HG02798 (cell line): ENCODE data around the gene SMAD3.

Experiments
- ATAC-seq: cut with Tn5 transposase; IDR thresholded peaks from one replicate; pipeline ENCODE4 v1.9.1; 2021; ENCODE audit warnings: mild to moderate bottlenecking; ENCODE audit not compliant: unreplicated experiment, poor library complexity

Gene SMAD3

GRCh38 chr15:67175643-67176071, 110.3 kb downstream of the SMAD3 start:
- peak; percentile 47 for ATAC-seq

GRCh38 chr15:67176195-67176971, 111.0 kb downstream of the SMAD3 start:
- ATAC-seq = no peak

GRCh38 chr15:67177752-67178151, 112.3 kb downstream of the SMAD3 start:
- ATAC-seq = no peak

- no peak for ATAC-seq
Observed at GRCh38 chr15:67178569-67179210, 113.3 kb downstream of the SMAD3 start.

- no peak for ATAC-seq
Observed at GRCh38 chr15:67179411-67179995, 114.1 kb downstream of the SMAD3 start.

- no peak for ATAC-seq
Observed at GRCh38 chr15:67180035-67180434, 114.6 kb downstream of the SMAD3 start.

GRCh38 chr15:67180514-67181191, 115.3 kb downstream of the SMAD3 start:
- no peak for ATAC-seq

GRCh38 chr15:67181221-67181639, 115.8 kb downstream of the SMAD3 start:
- ATAC-seq = no peak

GRCh38 chr15:67183443-67184169, 118.2 kb downstream of the SMAD3 start:
- no peak for ATAC-seq

GRCh38 chr15:67184208-67184925, 119.0 kb downstream of the SMAD3 start:
- ATAC-seq = no peak

GRCh38 chr15:67185051-67185450, 119.6 kb downstream of the SMAD3 start:
- ATAC-seq = no peak

GRCh38 chr15:67185621-67186225, 120.3 kb downstream of the SMAD3 start:
- no peak for ATAC-seq

GRCh38 chr15:67186226-67186649, 120.8 kb downstream of the SMAD3 start:
- ATAC-seq = no peak

- no peak for ATAC-seq
Observed at GRCh38 chr15:67186688-67187087, 121.3 kb downstream of the SMAD3 start.

GRCh38 chr15:67187351-67187854, 122.0 kb downstream of the SMAD3 start:
- ATAC-seq = no peak

- ATAC-seq = no peak
Observed at GRCh38 chr15:67188551-67189218, 123.3 kb downstream of the SMAD3 start.

- no peak for ATAC-seq
Observed at GRCh38 chr15:67189326-67190051, 124.1 kb downstream of the SMAD3 start.

GRCh38 chr15:67190326-67190725, 124.9 kb downstream of the SMAD3 start:
- ATAC-seq = no peak
